NCI-H1930 (cell line): ENCODE measurements around the gene NEK6.

Source experiments
- DNase-seq, 2 experiments: peaks; one replicate each; lab custom pipeline; 2025; lab: John Stamatoyannopoulos, UW

Gene NEK6

DNA sequence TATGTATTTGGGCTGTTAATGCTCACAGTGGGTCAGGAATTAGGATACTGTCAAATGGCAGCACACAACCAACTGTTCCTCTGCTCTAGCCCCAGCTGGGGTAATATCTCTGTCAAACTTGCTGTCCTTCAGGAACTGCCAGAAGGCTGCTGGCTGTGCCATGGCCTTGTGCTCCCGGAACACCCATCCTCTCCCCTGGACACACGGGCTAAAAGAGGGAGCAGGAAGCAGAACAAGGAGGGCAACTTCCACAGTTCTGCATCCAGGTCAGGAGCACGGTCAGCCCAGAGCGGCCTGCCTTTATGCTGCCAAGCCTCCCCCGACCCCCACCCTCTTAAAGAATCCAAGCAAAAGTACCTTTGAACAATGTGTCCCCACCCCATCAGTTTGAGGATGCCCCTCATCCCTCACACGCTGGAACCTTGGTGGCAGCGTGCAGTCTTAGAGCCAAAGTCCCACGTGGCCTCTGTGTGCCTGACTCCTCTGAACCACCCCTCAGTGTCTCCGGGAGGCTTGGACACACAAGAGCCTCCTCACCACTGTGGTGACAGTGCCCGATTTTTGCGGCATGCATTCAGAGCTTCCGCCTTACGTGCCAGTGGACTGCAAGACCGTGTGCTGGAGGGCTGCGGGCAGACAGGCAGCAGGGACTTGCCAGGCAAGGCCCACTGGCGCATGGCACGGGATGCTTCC, 96.7 kb downstream of the NEK6 start:
- DNase-seq = no peak

DNA sequence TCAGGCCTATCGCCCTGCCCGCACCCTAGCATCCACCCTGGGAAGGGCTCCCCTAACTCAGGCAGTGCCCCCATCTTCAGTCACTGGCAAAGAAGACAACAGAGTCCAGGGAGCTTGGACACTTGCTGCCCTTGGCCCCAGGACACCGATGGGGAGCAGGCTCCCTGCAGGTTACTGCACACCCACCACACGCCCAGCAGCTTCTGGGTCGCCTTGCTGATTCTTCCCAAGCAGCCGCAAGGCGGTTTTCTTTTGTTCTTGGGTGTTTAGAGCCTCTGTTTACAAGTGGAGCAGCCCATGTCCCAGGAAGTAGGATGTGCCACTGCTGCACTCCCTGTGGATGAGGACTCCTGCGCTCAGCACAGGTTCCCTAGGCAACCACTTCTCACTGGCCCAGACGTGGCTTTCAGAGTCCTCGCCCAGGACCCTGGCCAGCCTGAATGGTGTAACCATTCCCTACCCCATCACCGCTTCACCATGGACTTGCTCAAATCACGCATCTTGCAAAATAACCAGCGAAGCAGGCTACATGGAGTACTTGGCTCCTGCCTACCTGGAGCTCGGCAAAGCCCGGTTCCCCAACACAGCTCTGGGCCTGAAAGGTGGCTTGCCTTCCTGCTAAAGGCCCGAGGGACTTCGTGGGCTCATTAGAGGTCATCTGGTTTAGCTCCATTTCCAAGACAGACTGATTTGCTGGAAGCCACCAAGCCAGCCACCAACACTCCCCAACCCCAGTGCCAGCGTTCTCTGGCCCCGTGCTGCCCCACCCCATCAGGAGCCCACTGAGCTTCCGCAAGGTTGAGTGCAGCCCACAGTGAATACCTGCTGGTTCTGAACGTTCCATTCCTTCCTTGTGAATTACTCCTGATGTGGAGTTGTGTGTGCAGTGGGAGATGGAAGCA, 97.5 kb downstream of the NEK6 start:
- no peak for DNase-seq

DNA sequence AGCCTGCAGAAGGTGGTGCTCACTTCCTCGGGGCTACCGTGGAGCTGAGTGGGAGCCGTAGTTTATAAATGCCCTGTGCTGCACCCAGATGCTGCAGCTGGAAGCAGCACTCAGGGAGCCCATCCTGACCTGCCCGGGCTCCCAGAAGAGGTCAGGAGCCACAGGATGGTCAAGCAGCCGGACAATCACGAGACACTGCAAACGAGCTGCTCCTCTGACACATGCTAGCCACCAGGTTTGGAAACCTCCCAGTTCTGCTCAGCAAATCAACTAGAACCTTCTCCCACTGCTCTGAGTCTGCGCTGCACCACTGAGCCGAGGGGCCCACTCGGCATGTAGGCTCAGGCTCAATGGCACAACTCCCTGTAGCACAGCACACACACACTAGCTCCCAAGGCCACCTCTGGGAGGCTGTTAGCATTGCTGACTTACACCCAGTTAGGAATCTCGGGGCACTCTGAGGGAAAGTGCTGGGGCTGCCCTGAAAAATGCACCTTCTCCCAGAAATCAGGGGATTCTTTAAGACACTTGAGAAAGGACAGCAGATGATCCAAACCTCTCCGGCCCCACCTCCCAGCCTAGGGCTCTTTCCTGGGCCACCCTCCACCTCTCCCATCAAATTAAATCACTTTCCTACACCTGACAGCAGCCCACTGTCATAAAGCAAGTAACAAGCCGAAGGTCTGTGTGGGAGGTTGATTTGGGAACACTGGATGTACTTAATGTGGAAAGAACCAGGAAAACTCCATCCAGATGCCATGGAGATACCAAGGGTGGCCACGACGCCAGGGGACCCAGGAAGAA, 98.4 kb downstream of the NEK6 start:
- DNase-seq = no peak

DNA sequence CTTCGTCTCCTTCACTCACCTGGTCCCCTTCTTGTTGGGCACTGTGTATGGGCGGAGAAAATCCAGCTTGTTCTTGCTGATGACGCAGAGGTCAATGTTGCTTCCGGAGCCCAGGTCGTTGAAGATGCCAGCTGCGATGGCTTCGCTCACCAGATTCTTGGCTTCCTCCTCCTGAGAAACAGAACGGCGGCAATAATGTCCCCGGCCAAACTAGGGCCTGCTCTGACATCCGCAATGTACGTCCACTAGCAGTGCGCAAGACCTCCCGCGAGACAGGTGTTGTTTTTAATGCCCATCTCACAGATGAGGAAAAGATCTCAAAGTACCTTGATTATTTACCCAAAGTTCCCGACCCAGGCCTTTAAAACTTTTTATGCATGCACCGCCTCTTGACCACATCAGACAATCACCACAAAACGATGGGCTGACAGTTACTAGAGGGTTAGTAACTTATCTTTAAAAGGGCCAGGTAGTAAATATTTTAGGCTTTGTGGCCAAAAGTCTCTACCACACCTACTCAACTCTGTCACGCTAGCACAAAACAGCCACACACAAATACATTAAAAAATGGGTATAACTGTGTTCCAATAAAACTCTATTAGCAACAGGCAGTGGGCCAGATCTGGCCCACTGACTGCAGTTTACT, 99.1 kb downstream of the NEK6 start:
- DNase-seq = no peak

DNA sequence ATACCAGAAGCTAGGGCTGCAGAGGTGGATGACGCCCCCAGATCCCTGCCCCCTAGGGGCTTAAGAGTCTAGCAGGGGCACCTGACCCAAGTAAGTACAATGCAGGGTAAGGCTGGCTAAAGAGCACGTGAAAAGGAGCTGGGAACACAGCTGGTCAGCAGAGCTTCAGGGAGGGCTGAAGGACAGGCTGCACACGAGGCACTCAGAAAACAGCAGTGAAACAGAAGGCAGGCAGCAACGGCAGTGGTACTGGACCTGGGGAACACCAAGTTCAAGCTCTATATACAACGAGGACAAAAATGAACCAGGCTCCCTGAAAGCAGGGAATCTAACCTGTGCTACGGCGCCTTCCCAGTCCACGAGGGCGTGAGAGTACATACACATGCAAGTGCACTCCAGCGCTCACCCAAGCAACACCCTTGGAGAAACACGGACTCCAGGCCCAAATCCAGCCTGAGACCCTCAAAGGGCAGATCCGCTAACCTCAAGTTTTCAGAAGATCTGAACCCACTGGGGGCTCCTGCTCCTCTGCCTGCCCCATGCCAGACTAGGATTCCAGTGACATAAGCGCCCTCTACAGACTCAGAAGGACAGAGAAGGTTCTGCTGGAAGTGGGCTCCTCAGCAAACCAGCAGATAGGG, 100.1 kb downstream of the NEK6 start:
- no peak for DNase-seq

DNA sequence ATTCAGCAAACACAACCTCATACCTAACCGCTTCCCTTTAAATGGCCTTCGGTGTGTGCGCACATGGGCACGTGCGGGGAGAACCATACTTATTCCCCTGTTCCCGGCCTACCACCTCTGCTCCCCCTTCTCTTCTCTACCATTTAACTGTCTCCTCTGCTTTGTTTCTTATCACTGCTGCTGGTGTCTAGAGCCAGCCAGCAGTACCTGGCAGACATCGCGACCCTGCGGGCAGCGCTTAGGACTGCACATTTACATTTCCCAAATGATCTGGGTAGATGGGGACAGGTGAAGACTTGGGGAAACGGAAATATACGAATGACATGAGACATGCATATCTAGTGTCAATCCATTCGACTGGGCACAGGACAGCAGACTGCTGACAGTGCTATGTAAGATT, 100.9 kb downstream of the NEK6 start:
- DNase-seq = no peak

DNA sequence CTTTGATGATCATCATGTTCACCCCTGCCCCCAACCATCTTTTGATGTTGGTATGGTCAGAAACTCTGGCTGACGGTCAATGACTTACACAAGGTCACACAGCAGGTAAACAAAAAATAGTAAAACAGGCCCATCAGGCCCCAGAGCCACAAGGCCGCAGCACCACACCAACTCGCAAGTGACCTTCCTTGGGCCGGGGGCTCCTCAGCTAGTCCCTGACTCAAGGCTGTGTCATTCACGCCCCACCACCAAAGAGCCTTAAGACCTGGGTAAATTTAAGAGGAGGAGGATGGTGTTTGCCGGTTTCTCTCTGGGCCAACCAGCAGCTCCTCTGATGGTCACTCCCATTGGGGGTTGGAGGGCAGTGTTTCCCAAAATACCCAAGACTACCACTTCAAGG, 101.7 kb downstream of the NEK6 start:
- no peak for DNase-seq

- no peak for DNase-seq
These were observed 102.3 kb downstream of the NEK6 start for GRCh38 chr9:124359855-124360678.

- DNase-seq = no peak
These were observed 103.4 kb downstream of the NEK6 start for GRCh38 chr9:124361128-124361527.

DNA sequence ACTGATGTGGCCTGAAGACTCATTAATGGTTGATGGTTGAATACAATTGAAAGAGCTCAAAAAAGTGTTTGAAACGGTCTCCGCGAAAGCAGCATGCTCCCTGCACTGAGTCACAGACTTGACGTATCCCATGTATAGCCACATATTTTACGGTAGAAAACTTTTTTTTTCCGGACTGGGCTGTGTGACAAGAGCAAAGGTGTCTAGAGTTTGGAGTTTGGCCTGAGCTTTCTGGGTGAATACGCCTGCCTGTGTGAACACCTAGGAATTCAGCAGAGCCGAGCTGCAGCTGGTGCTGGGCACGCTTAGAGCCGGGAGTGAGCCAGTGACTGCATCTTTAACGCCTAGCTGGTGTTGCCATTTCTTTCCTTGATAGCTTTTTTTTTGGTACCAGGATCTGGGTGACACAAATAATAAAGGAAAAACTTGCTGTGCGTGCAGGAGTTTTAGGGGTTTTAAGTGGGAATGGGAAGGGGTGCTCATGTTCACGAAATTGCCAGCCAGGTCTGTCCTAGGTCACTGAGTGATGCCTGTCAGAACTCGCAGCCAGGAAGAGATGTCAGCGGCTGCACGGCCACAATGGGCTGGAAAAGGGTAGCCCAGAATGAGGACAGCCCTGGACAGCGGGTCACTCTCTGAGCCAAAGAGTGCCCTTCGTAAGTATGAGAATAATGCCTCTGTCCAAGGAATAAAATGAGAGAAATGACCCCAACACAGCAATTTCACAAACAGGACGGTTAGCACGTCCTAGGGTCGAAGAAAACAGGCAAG, 105.8 kb downstream of the NEK6 start:
- DNase-seq = no peak

- no peak for DNase-seq
These were observed 106.4 kb downstream of the NEK6 start for GRCh38 chr9:124364141-124364540.

GRCh38 chr9:124365036-124365435, 107.3 kb downstream of the NEK6 start:
- no peak for DNase-seq

- DNase-seq = no peak
These were observed 108.9 kb downstream of the NEK6 start for GRCh38 chr9:124366476-124367220.

DNA sequence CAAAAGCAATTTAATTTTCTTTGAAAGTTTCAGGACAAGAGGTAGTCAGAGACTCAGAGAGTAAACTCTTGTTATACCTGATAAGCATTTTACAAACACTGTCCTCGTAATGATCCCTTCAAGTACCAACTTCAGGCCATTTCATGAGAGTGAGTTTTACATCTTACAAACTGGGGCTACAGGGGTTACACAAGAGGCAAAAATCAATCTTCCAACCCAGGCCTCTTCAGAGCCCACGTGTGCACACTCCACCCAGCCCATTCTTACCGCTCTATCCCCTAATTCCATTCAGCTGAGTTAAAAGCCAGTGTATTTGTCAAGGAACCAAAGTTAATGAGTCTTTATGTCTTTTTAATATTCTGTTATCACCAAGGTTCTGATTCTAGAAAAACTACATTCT, 110.9 kb downstream of the NEK6 start:
- DNase-seq = no peak

- no peak for DNase-seq
These were observed 111.6 kb downstream of the NEK6 start for GRCh38 chr9:124369231-124369797.

GRCh38 chr9:124370896-124371582, 113.3 kb downstream of the NEK6 start:
- DNase-seq = no peak

GRCh38 chr9:124372038-124372437, 114.3 kb downstream of the NEK6 start:
- DNase-seq = no peak

GRCh38 chr9:124373386-124373785, 115.6 kb downstream of the NEK6 start:
- no peak for DNase-seq
